Keratinocyte (primary cell): ENCODE data around the gene SLC4A5. TPM values are rescaled to one million over a fixed set of nuclear protein-coding genes. Genes with fewer than 3 reads are reported as not detected.

Source experiments
- DNase-seq: peaks from one replicate; pipeline ENCODE4 v3.0.0-alpha.2; 2011; ENCODE audit warnings: low read depth, missing footprints, low spot score
- FAIRE-seq: peaks from 2 replicates; lab custom pipeline; 2011; peaks lifted over from hg19 to GRCh38; lab: Jason Lieb, UNC
- H2AFZ ChIP-seq: 2 replicates; pipeline ENCODE4 v1.6.0; 2012; ENCODE audit warnings: low read length, control low read depth, inconsistent platforms; ENCODE audit not compliant: control insufficient read depth
- H3K27ac ChIP-seq: 2 replicates; pipeline ENCODE4 v1.5.1; 2011; ENCODE audit warnings: low read length; ENCODE audit not compliant: control insufficient read depth, insufficient read depth
- H3K27me3 ChIP-seq: 3 replicates; pipeline ENCODE4 v1.6.0; 2011; ENCODE audit warnings: low read length; ENCODE audit not compliant: control insufficient read depth, insufficient read depth; ENCODE audit errors: extremely low read depth
- H3K36me3 ChIP-seq, 2 experiments: 2 replicates in 1 of 2; 3 replicates in 1 of 2; pipeline ENCODE4 v1.5.1; 2011; ENCODE audit warnings: low read length in 2 of 2, mild to moderate bottlenecking in 1 of 2; ENCODE audit not compliant: control insufficient read depth in 2 of 2, insufficient read depth in 2 of 2; ENCODE audit errors: extremely low read depth in 1 of 2
- H3K4me1 ChIP-seq: 3 replicates; pipeline ENCODE4 v1.5.1; 2011; ENCODE audit warnings: low read length; ENCODE audit not compliant: control insufficient read depth, insufficient read depth; ENCODE audit errors: extremely low read depth
- H3K4me2 ChIP-seq: 3 replicates; pipeline ENCODE4 v1.6.0; 2011; ENCODE audit warnings: low read depth, low read length; ENCODE audit not compliant: control insufficient read depth, insufficient read depth; ENCODE audit errors: extremely low read depth
- H3K4me3 ChIP-seq, 3 experiments: fragments of 200-600 bp in 1 of 3; sonication (generic) in 1 of 3; 2 replicates in 2 of 3; 3 replicates in 1 of 3; pipeline ENCODE4 v1.5.1; 2011 to 2016; ENCODE audit warnings: low read length in 3 of 3, mild to moderate bottlenecking in 3 of 3, control low read depth in 2 of 3, inconsistent platforms in 1 of 3, low read depth in 1 of 3, mixed read lengths in 1 of 3, mixed run types in 1 of 3, moderate library complexity in 1 of 3; ENCODE audit not compliant: control insufficient read depth in 2 of 3, insufficient read depth in 2 of 3; ENCODE audit errors: extremely low read depth in 1 of 3
- H3K79me2 ChIP-seq: 2 replicates; pipeline ENCODE4 v1.6.0; 2012; ENCODE audit warnings: low read length; ENCODE audit not compliant: control insufficient read depth, insufficient read depth
- H3K9ac ChIP-seq: 3 replicates; pipeline ENCODE4 v1.6.0; 2011; ENCODE audit warnings: low read length; ENCODE audit not compliant: control insufficient read depth, insufficient read depth; ENCODE audit errors: extremely low read depth
- H3K9me1 ChIP-seq: 3 replicates; pipeline ENCODE4 v1.6.0; 2011; ENCODE audit warnings: low read length; ENCODE audit not compliant: control insufficient read depth, insufficient read depth; ENCODE audit errors: extremely low read depth
- H3K9me3 ChIP-seq: 2 replicates; pipeline ENCODE4 v1.5.1; 2012; ENCODE audit warnings: low read depth, low read length; ENCODE audit not compliant: control insufficient read depth
- H4K20me1 ChIP-seq: 3 replicates; pipeline ENCODE4 v1.6.0; 2011; ENCODE audit warnings: low read length; ENCODE audit not compliant: control insufficient read depth, insufficient read depth; ENCODE audit errors: extremely low read depth
- EZH2 ChIP-seq: IDR thresholded peaks from one replicate; pipeline ENCODE4 v1.6.1; 2012; ENCODE audit warnings: inconsistent platforms, mild to moderate bottlenecking, low read length, moderate library complexity
- dilution Hi-C: fragments of 300-500 bp; cut with MboI; formaldehyde crosslinking; loops from one replicate; pipeline ENCODE4 v1.7.0; 2020; ENCODE audit warnings: low sequenced_read_pairs; ENCODE audit not compliant: extremely low pct_ligation_motif_present
- polyA plus RNA-seq, 5 experiments: library from polyadenylated mRNA; depleted of rRNA in 3 of 5; stranded (reverse) in 3 of 5; stranded (forward) in 1 of 5; unstranded in 1 of 5; fragments of >200 nt; gene quantifications; 1 replicate in 1 of 5; 2 replicates in 3 of 5; 3 replicates in 1 of 5; pipeline versions ENCODE4 v1.2.1 to v1.2.3, GENCODE V29; 2011 to 2012; ENCODE audit warnings: missing spikeins in 2 of 5, low read depth in 1 of 5, low replicate concordance in 1 of 5
- TF ChIP-seq, protein P1 (sequence below), 3 experiments: IDR thresholded peaks in 1 of 3; conservative IDR thresholded peaks in 1 of 3; optimal IDR thresholded peaks in 1 of 3; 2 replicates in 2 of 3; 3 replicates in 1 of 3; pipeline versions ENCODE3 to v1.5.1; 2011; ENCODE audit warnings: low read length in 3 of 3, mild to moderate bottlenecking in 3 of 3, moderate library complexity in 2 of 3, control low read depth in 1 of 3, inconsistent platforms in 1 of 3; ENCODE audit not compliant: insufficient read depth in 2 of 3; ENCODE audit errors: extremely low read depth in 1 of 3

SLC4A5 gene
- polyA plus RNA-seq, 1 donor (not counting 4 experiments of a cell fraction or from before 2014, with no cell fraction given), result 0.22 TPM

DNA sequence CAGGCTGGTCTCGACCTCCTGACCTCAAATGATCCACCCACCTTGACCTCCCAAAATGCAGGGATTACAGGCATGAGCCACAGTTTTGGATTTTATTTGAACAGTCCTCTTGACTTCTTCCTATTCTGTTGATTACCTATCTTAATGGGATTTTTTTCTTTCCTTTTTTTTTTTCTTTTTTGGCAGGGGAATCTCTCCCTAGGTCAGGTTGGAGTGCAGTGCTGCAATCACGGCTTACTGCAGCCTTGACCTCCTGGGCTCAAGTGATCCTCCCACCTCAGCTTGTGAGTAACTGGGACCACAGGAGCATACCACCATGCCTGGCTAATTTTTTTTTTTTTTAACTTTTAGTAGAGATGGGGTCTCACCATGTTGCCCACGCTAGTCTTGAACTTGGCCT is 142.0 kb downstream of the SLC4A5 start:
- FAIRE-seq, result no peak
- Histone ChIP-seq H3K9me1 (peaks cover under 1% of the 10 kb centered on the region), H3K27ac (no peak overlapping the region), H3K9me3 (no peaks in the 10 kb centered on the region), H3K79me2 (peaks cover 77% of the 10 kb centered on the region), H3K9ac (no peak overlapping the region), H3K27me3 (no peaks in the 10 kb centered on the region), H3K4me3 (no peak overlapping the region), H3K36me3 (peaks cover 4 to 28% of the 10 kb centered on the region in 2 experiments), H3K4me2 (peak overlapping the region; percentile 78), H2AFZ (no peak overlapping the region), H4K20me1 (peaks cover 28% of the 10 kb centered on the region), H3K4me1 (peaks cover 42% of the 10 kb centered on the region)
- dilution Hi-C loops, result no loop called here
- TF ChIP-seq, protein P1, sequence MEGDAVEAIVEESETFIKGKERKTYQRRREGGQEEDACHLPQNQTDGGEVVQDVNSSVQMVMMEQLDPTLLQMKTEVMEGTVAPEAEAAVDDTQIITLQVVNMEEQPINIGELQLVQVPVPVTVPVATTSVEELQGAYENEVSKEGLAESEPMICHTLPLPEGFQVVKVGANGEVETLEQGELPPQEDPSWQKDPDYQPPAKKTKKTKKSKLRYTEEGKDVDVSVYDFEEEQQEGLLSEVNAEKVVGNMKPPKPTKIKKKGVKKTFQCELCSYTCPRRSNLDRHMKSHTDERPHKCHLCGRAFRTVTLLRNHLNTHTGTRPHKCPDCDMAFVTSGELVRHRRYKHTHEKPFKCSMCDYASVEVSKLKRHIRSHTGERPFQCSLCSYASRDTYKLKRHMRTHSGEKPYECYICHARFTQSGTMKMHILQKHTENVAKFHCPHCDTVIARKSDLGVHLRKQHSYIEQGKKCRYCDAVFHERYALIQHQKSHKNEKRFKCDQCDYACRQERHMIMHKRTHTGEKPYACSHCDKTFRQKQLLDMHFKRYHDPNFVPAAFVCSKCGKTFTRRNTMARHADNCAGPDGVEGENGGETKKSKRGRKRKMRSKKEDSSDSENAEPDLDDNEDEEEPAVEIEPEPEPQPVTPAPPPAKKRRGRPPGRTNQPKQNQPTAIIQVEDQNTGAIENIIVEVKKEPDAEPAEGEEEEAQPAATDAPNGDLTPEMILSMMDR (optimal IDR thresholded peaks at IDR 0.05 in 1 of 3, IDR thresholded peaks at IDR 0.05 in 1 of 3, conservative IDR thresholded peaks at IDR 0.05 in 1 of 3; ENCODE audit: extremely low read depth in 1 of 3, insufficient read depth in 2 of 3, low read length in 3 of 3), result no peak
- TF ChIP-seq EZH2, result no peak
- DNase-seq, result no peak

DNA sequence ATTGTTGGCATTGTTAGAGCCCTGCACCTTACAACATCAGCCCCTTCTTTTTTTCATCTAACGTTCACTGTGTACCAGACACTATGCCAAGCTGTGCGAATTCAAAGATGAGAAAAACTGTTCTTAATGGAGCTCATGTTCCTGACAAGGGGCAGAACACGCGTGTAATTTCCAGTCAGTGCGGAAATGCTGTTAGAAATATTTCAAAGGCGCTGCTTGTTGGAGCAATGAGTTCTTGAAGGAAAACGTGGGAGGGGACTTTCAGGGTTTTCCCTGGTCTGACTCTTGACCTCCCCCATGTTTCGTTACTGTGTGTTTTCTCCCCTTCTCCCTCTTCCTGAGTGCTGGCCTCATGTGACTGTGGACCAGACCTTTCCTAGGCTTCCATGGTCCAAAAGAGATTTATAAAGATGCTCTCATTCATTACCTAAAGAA is 143.3 kb downstream of the SLC4A5 start:
- Histone ChIP-seq H3K4me3 (peak overlapping the region; percentile 80 to 93 (median 87)), H3K79me2 (peaks cover 64% of the 10 kb centered on the region), H3K9ac (peak overlapping the region; percentile 97), H3K9me1 (no peaks in the 10 kb centered on the region), H3K27ac (peak overlapping the region; percentile 85), H3K4me2 (peak overlapping the region; percentile 78), H3K36me3 (peaks cover 4 to 17% of the 10 kb centered on the region in 2 experiments), H3K9me3 (no peaks in the 10 kb centered on the region), H3K4me1 (peaks cover 30% of the 10 kb centered on the region), H2AFZ (no peak overlapping the region), H4K20me1 (peaks cover 22% of the 10 kb centered on the region), H3K27me3 (no peaks in the 10 kb centered on the region)
- no peak for TF ChIP-seq EZH2
- TF ChIP-seq, protein P1 (optimal IDR thresholded peaks at IDR 0.05 in 1 of 3, IDR thresholded peaks at IDR 0.05 in 1 of 3, conservative IDR thresholded peaks at IDR 0.05 in 1 of 3; ENCODE audit: extremely low read depth in 1 of 3, insufficient read depth in 2 of 3, low read length in 3 of 3), result no peak
- dilution Hi-C loops, result no loop called here
- no peak for DNase-seq
- FAIRE-seq, result no peak
